ENCODE data around the gene CCL22. TPM values are rescaled to one million over a fixed set of nuclear protein-coding genes. Genes with fewer than 3 reads are reported as not detected.

Gene CCL22
- total RNA-seq, 2 experiments from 2014 or later = not detected

DNA sequence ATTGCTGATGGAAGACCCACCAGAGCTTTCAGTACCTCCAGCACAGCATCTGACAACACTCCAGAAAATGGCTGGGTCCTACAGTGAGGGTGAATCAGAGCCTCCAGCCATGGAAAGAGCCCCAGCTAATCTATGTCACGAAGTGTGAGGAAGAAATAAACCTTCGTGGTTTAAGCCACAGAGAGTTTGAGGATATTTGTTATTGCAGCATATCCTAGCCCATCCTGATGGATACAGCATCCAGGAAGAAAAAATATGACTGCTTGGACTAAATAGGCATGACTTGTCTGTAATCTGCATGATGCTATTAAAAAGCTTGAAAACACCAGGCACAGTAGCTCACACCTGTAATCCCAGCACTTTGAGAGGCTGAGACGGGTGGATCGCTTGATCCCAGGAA is 32.7 kb downstream of the CCL22 start:
- no peak for ATAC-seq (ENCODE audit: poor library complexity)
- POLR2A ChIA-PET = no interaction called here

DNA sequence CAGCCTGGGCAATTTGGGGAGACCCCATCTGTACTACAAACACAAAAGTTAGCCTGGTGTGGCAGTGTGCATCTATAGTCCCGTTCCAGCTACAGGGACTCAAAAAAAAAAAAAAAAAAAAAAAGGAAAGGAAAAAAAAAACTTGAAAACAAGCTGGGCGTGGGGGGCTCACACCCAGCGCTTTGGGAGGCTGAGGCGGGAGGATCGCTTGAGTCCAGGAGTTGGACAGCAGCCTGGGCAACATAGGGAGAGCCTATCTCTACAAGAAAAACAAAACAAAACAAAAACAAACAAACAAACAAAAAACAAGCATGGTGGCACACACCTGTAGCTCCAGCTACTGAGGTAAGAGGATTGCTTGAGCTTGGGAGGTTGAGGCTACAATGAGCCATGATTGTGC is 33.1 kb downstream of the CCL22 start:
- ATAC-seq (ENCODE audit: poor library complexity) = no peak
- DNase-seq = no peak
- Histone ChIP-seq H3K36me3 (ENCODE audit: insufficient read depth, low read length) (no peaks in the 10 kb centered on the region), H3K4me1 (ENCODE audit: insufficient read depth, low read length) (no peaks in the 10 kb centered on the region), H3K4me3 (ENCODE audit: low read length) (no peak overlapping the region), H3K9me3 (ENCODE audit: control insufficient read depth in 1 of 2, insufficient read depth in 1 of 2, low read length in 2 of 2) (no peaks in the 10 kb centered on the region), H3K27me3 (ENCODE audit: control insufficient read depth in 1 of 2, insufficient read depth in 2 of 2, low read length in 2 of 2) (no peaks in the 10 kb centered on the region), H3K27ac (ENCODE audit: low read depth in 1 of 2, low read length in 2 of 2) (no peak overlapping the region)
- intact Hi-C loops (cut with DNase I, micrococcal nuclease) = no loop called here
- ChIA-PET POLR2A (no interaction called here), CTCF (interaction anchor here (0.6 kb wide), 2 partner anchors 102 to 191 kb away, joined by 3 read pairs; no protein-coding TSS in a partner anchor)
- H3K4me1 Mint-ChIP-seq (ENCODE audit: low read depth) = no peaks in the 10 kb centered on the region
- H3K36me3 Mint-ChIP-seq (ENCODE audit: low read depth) = no peaks in the 10 kb centered on the region
- no peak overlapping the region for H3K4me3 Mint-ChIP-seq
- H3K27ac Mint-ChIP-seq = no peak overlapping the region
- peaks cover 6% of the 10 kb centered on the region for H3K27me3 Mint-ChIP-seq
- no peaks in the 10 kb centered on the region for H3K9me3 Mint-ChIP-seq
- TF ChIP-seq, protein P1, sequence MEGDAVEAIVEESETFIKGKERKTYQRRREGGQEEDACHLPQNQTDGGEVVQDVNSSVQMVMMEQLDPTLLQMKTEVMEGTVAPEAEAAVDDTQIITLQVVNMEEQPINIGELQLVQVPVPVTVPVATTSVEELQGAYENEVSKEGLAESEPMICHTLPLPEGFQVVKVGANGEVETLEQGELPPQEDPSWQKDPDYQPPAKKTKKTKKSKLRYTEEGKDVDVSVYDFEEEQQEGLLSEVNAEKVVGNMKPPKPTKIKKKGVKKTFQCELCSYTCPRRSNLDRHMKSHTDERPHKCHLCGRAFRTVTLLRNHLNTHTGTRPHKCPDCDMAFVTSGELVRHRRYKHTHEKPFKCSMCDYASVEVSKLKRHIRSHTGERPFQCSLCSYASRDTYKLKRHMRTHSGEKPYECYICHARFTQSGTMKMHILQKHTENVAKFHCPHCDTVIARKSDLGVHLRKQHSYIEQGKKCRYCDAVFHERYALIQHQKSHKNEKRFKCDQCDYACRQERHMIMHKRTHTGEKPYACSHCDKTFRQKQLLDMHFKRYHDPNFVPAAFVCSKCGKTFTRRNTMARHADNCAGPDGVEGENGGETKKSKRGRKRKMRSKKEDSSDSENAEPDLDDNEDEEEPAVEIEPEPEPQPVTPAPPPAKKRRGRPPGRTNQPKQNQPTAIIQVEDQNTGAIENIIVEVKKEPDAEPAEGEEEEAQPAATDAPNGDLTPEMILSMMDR (IDR thresholded peaks at IDR 0.05) = no peak

More for the DNA sequence above, 32.7 kb downstream of the CCL22 start:
- Mint-ChIP-seq H3K27me3 (peaks cover 5% of the 10 kb centered on the region), H3K4me1 (ENCODE audit: low read depth) (no peaks in the 10 kb centered on the region), H3K27ac (no peak overlapping the region), H3K36me3 (ENCODE audit: low read depth) (no peaks in the 10 kb centered on the region), H3K9me3 (no peaks in the 10 kb centered on the region), H3K4me3 (no peak overlapping the region)
- CTCF ChIA-PET = interaction anchor here (0.6 kb wide), 1 partner anchor 191 kb away, joined by 3 read pairs; no protein-coding TSS in a partner anchor
- H3K36me3 ChIP-seq (ENCODE audit: insufficient read depth, low read length) = no peaks in the 10 kb centered on the region
- H3K9me3 ChIP-seq (ENCODE audit: control insufficient read depth in 1 of 2, insufficient read depth in 1 of 2, low read length in 2 of 2) = no peaks in the 10 kb centered on the region
- no peak overlapping the region for H3K4me3 ChIP-seq (ENCODE audit: low read length)
- no peak for DNase-seq
- H3K4me1 ChIP-seq (ENCODE audit: insufficient read depth, low read length) = no peaks in the 10 kb centered on the region
- H3K27ac ChIP-seq (ENCODE audit: low read depth in 1 of 2, low read length in 2 of 2) = no peak overlapping the region
- no peaks in the 10 kb centered on the region for H3K27me3 ChIP-seq (ENCODE audit: control insufficient read depth in 1 of 2, insufficient read depth in 2 of 2, low read length in 2 of 2)
- TF ChIP-seq, protein P1 (IDR thresholded peaks at IDR 0.05) = no peak
- intact Hi-C loops (cut with DNase I, micrococcal nuclease) = no loop called here

GRCh38 chr16:57392694-57393093 is 34.1 kb downstream of the CCL22 start:
- Mint-ChIP-seq H3K4me3 (no peak overlapping the region), H3K27ac (no peak overlapping the region), H3K4me1 (ENCODE audit: low read depth) (no peaks in the 10 kb centered on the region), H3K9me3 (no peaks in the 10 kb centered on the region), H3K36me3 (ENCODE audit: low read depth) (no peaks in the 10 kb centered on the region), H3K27me3 (peaks cover 6% of the 10 kb centered on the region)
- ChIA-PET POLR2A (no interaction called here), CTCF (no interaction called here)
- DNase-seq = no peak
- H3K27me3 ChIP-seq (ENCODE audit: control insufficient read depth in 1 of 2, insufficient read depth in 2 of 2, low read length in 2 of 2) = no peaks in the 10 kb centered on the region
- intact Hi-C loops (cut with DNase I, micrococcal nuclease) = no loop called here
- H3K4me1 ChIP-seq (ENCODE audit: insufficient read depth, low read length) = no peaks in the 10 kb centered on the region
- ATAC-seq (ENCODE audit: poor library complexity) = no peak
- no peaks in the 10 kb centered on the region for H3K36me3 ChIP-seq (ENCODE audit: insufficient read depth, low read length)
- no peak overlapping the region for H3K27ac ChIP-seq (ENCODE audit: low read depth in 1 of 2, low read length in 2 of 2)
- no peaks in the 10 kb centered on the region for H3K9me3 ChIP-seq (ENCODE audit: control insufficient read depth in 1 of 2, insufficient read depth in 1 of 2, low read length in 2 of 2)
- TF ChIP-seq, protein P1 (IDR thresholded peaks at IDR 0.05) = no peak
- H3K4me3 ChIP-seq (ENCODE audit: low read length) = no peak overlapping the region
